HG02610 (cell line): Measurements from ENCODE around the gene SNX30.
"Not testable (repeated sequence)": the region's sequence is repeated elsewhere in the genome, so short reads cannot be mapped to it uniquely, and the experiment has no call there.

ENCODE experiments used
- ATAC-seq: cut with Tn5 transposase; IDR thresholded peaks from one replicate; pipeline ENCODE4 v1.9.1; 2021; ENCODE audit warnings: mild to moderate bottlenecking, moderate library complexity; ENCODE audit not compliant: unreplicated experiment

SNX30 gene

GRCh38 chr9:112750016-112750763 lies at the start of gene SNX30:
Gene SNX30 (plus strand): TSS chr9:112750760. CDS start chr9:112751002, 242 bp downstream.
- peak; percentile 73 for ATAC-seq

- no peak for ATAC-seq
Measured at GRCh38 chr9:112703304-112703703, 47.3 kb upstream of the SNX30 start.

GRCh38 chr9:112705768-112706427 lies 44.7 kb upstream of the SNX30 start:
- ATAC-seq: no peak

GRCh38 chr9:112711050-112711689 lies 39.4 kb upstream of the SNX30 start:
- ATAC-seq: no peak

- ATAC-seq: no peak
Measured at GRCh38 chr9:112712678-112713077, 37.9 kb upstream of the SNX30 start.

- peak; percentile 93 for ATAC-seq
Measured at GRCh38 chr9:112717661-112718331, 32.8 kb upstream of the SNX30 start, which contains the start of gene INIP. Gene INIP (minus strand): TSS chr9:112718117. CDS start chr9:112716485, 1,632 bp downstream.

- peak; percentile 38 for ATAC-seq
Measured at GRCh38 chr9:112719241-112719691, 31.3 kb upstream of the SNX30 start.

GRCh38 chr9:112719696-112720095 lies 30.9 kb upstream of the SNX30 start:
- no peak for ATAC-seq

- ATAC-seq: no peak
Measured at GRCh38 chr9:112720113-112720780, 30.3 kb upstream of the SNX30 start.

GRCh38 chr9:112722749-112723148 lies 27.8 kb upstream of the SNX30 start:
- ATAC-seq: not testable (repeated sequence)

GRCh38 chr9:112725961-112726360 lies 24.6 kb upstream of the SNX30 start:
- no peak for ATAC-seq

- no peak for ATAC-seq
Measured at GRCh38 chr9:112726428-112726827, 24.1 kb upstream of the SNX30 start.

- ATAC-seq: no peak
Measured at GRCh38 chr9:112728401-112728800, 22.2 kb upstream of the SNX30 start.

- ATAC-seq: no peak
Measured at GRCh38 chr9:112731971-112732370, 18.6 kb upstream of the SNX30 start.

- ATAC-seq: no peak
Measured at GRCh38 chr9:112734892-112735291, 15.7 kb upstream of the SNX30 start.

- ATAC-seq: no peak
Measured at GRCh38 chr9:112743216-112743836, 7.2 kb upstream of the SNX30 start.

GRCh38 chr9:112744177-112744576 lies 6.4 kb upstream of the SNX30 start:
- no peak for ATAC-seq

GRCh38 chr9:112747094-112747493 lies 3.5 kb upstream of the SNX30 start:
- no peak for ATAC-seq

- ATAC-seq: no peak
Measured at GRCh38 chr9:112750764-112751055, 150 bp downstream of the SNX30 start.

- ATAC-seq: peak; percentile 30
Measured at GRCh38 chr9:112751056-112751795, 666 bp downstream of the SNX30 start.
